ENCODE results near the gene PRG2. TPM values are rescaled to one million over a fixed set of nuclear protein-coding genes. Genes with fewer than 3 reads are reported as not detected.
"Not testable (repeated sequence)": the region's sequence is repeated elsewhere in the genome, so short reads cannot be mapped to it uniquely, and the experiment has no call there.

The PRG2 gene
- total RNA-seq, 1 experiment from 2014 or later: not detected

DNA sequence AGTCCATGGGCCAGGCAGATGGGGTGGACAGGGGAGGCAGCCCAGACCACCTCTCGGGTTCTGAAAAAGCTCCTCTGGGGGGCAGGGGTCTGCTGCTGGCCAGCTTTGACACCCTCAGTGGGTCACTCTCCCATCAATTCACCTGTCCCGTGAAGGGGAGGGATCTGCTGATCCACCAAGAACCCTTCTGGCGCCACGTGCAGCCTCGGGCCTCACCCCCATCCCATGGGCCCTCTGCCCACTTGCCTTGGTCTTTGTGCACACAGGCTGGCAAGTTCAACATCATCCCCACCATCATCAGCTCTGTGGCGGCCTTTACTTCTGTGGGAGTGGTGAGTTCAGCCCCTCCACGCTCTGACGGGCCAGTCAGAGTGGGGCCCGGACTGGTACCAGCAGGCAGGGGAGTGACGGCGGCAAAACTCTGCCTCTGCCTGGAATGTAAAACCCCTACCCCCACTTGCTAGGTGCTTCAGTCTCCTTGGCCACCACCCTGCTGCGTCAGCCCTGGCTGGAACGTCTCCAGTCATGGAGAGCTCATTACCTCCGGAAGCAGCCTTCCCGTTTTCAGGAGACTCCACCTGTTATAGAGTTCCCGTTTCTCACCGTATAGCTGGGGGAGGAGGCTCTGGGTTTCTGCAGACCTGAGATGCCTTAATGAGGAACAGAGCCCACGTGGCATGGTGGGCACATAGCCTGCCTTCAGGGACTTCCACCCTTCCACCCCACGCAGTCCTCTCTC, 22.2 kb downstream of the PRG2 start:
- DNase-seq (ENCODE audit: low read depth): peak; percentile 77

DNA sequence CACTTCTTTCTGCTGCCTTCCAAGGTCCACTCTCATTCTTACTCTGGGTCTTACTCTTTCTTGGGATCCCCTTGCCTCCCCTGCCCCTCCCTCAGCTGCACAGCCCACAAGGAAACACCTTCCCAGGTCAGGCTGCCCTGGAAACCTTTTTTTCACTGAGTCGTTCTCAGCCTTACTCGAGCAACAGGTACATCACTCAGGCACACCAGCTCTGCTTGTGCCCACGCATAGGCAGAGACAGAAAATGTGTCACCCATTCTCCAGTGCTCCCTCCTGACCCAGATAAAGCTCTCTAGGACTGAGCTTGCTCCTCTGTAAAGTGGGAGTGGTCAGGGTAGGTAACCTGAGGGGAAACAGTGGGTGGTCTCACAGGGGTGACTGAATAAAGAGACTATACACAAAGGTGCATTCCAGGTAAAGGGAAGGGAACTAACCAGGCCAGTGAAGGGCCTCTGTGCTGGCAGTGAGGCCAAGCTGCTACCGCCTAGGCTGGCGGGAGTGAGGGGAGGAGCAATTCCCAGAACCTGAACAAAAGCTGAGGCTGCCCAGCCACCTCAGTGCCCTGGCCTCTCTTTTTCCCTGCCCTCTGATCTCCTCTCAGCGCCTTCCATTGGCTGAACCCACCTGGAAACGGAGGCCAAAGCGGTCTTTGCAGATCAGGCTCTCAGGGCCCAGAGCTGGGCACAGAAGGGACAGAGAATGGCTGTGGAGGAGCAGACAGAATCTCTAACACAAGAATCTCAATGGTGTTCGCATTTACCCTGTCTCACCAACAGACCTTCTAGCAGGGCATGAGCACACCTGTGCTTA, 25.4 kb downstream of the PRG2 start:
- no peak for DNase-seq (ENCODE audit: low read depth)

DNA sequence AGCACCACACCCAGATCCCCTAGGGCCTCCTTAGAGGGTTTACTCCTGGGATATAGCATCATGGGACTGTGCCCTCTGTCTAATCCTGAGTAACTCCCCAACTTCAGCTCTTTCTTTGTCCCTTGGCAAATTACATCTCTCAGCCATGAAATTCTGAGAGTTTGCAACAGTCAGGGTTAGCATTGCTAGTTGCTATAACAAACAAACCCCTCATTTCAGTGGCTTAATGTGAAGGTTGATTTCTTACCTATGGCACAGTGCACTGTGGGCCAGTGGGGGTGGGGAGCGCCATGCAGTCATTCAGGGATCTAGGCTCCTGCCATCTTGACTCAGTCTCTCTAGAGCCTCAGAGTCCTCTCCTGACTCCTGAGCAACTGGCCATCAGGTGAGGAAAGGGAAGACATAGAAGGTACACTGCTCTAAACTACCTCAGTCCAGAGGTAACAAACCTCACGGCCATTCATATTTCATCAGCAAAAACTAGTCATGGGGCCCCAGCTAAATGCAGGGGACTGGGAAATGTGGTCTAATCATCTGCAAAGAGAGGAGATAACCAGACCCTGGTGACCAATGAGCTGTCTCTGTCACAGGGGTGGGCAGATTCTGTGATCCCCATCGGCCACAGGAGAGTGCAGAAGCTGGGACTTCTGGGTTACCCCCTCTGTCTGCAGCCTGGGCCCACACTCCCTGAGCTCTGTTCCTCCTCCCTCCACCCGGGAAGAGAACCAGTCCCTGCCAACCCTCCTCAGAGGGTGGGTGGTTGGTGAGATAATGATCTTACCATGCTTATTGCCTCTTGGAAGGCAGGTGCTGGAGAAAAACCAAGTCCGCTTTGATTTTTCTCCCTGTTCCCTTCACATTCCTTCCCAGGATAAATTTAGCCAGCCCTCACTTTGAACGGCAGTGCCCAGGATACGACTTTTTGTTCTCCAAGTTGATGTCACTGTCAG, 27.0 kb downstream of the PRG2 start:
- DNase-seq (ENCODE audit: low read depth): no peak

DNA sequence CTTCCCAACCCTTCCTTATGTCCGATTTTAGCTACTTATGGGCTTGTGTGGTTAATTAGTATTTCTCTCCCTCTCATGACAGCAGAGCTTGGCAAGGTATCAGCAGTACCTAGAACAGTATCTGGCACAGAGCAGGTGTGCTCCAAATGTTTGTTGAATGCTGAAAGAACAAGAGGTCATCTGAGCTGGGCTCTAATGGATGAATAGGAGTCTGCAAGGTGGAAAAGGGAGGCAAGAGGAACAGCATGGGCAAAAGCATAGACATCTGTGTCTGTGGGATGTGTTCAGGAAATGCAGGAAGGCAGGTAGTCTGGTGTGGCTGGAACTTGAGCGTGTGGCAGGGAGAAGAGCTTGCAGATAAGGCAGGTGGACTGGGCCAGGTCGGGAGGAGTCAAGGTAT, 28.5 kb downstream of the PRG2 start:
- DNase-seq (ENCODE audit: low read depth): no peak

DNA sequence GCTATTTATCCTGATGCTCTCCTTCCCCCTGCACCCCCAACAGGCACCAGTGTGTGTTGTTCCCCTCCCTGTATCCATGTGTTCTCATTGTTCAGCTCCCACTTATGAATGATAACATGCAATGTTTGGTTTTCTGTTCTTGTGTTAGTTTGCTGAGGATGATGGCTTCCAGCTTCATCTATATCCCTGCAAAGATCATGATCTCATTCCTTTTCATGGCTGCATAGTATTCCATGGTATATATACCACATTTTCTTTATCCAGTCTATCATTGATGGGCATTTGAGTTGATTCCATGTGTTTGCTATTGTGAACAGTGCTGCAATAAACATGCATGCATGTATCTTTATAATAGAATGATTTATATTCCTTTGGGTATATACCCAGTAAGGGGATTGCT, 29.0 kb downstream of the PRG2 start:
- DNase-seq (ENCODE audit: low read depth): not testable (repeated sequence)

DNA sequence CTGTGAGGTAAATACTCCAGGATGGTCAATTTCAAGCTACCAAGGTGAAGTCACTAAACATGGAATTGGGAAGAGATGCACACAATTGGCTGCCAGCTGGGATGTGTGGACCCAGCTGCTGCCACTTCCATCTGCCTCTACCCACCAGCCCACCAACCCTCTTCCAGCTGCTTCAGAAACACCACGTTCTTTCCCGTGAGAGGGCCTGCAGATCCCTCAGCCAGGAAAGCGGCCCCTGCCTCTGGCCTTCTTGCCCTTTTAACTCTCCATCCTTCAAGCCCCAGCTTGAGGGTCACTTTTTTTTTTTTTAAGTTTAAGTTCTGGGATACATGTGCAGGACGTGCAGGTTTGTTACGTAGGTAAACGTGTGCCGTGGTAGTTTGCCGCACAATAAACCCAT, 29.5 kb downstream of the PRG2 start:
- no peak for DNase-seq (ENCODE audit: low read depth)

DNA sequence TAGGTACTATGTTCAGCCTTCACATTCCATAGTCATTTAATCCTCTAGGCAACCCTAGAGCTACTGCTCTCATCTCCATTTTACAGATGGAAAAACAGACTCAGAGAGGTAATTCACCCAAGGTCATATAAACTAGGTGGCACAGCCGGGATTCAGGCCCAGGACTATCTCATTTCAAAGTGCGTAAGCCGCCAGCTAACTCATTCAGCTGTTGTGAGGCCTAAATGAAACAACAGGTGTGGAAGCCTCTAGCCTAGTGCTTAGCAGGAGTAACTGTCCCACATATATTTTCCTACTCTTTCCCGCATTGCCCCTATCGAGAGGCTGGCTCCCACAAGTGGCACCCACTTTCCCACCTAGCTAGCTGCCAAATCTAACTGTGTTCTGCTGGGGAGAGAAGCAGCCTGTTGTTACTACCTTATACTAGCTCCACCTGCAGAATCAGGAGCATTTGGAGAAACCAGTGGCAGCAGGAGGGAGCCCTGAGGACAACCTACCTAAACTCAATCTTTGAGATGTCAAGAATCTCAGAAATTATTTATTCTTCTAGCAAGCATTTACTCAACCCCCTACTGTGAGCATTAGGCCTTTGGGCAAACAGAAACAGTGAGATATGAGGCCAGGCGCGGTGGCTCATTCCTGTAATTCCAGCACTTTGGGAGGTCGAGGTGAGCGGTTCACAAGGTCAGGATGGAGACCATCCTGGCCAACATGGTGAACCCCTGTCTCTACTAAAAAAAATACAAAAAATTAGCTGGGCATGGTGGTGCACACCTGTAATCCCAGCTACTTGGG, 30.4 kb downstream of the PRG2 start:
- DNase-seq (ENCODE audit: low read depth): peak; percentile 29

DNA sequence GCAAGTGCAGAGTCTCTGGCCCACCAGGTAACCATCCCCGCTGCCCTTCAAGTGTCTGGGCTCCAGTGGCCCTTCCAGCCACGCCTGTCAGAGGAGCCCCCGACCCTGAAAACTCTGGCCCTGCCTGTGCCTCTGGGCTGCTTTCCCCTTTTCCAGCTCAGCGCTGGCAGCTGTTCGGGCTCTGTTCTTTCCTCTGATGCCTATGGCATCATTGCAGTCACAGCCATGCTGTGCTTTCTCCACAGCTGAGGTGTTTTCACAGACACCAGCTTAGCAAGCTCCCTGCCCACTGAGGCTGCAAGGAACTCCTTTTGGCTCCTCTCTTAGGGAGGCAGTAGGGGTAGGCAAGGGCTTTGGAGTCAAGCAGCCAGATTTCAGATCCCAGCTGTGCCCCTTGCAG, 31.1 kb downstream of the PRG2 start:
- DNase-seq (ENCODE audit: low read depth): no peak

DNA sequence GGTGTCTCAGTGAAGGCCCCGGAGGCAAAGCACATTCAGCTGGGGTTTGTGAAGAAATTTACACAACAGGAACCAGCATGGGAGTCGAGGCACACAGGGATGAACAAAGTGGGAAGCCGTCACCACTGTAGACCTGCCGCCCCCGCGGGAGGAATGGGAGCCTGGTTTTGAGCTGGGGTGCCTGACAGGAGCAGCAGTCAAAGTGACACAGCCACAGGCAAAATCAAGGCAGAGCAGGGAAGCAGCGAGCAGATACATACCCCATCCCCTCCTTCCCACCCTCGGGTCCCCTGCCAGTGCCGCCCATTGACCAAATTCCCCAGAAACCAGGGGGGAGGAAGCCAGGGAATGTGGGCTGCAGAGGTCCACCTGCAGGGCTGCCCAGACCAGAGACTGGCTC, 31.5 kb downstream of the PRG2 start:
- no peak for DNase-seq (ENCODE audit: low read depth)

DNA sequence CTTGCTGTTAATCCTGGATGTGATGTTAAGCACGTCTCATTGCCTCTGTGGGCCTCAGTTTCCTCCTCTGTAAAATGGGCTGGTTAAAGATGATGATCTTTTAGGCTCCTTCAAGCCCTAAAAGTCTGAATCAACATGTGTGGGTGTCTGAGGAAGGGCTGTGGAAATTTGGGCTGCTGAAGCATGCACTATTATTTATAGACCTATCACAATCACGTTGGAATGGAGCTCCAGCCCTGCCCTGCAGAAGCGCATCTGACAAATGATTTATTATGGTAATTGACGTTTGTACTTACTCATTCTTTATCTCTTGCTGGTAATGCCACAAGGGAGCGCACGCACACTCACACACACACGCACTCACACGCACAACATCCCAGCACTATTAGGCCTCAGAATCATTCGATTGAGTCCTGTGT, 31.9 kb downstream of the PRG2 start:
- DNase-seq (ENCODE audit: low read depth): no peak

DNA sequence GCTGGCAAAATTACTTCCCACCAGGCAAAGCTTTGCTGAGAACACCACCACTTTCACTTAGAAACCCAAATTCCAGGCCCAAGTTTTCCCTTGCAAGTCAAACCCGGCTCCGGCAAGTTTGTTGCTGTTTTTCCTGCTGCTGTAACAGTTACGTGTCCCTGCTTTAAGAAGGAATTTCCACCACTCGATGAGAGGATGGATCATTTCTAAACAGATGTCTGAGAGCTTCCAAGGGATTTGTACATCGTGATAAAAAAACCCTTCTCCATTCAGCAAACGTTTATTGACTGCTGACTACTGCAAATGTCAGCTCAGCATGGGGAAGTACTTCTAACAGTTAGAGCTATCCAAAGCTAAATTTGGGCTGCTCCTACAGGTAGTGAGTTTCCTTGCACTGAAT, 32.6 kb downstream of the PRG2 start:
- no peak for DNase-seq (ENCODE audit: low read depth)

DNA sequence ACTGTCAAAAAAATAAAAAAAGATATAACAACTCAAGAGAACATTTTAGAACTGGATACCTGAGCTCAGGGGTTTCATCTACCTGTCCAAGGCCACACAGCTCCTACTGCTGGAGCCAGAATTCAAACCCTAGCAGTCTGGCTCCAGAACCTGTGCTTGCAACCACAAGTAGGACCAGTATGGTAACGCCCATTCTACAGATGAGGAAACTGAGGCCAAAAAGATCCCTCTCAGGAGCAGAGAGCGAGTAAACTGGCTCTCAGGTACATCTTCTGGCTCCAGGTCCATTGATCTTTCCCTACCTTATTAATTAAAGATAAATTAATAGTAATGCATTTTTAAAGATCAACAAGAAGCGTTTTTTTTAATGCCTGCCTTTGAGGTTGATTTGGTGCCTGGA, 33.1 kb downstream of the PRG2 start:
- no peak for DNase-seq (ENCODE audit: low read depth)

DNA sequence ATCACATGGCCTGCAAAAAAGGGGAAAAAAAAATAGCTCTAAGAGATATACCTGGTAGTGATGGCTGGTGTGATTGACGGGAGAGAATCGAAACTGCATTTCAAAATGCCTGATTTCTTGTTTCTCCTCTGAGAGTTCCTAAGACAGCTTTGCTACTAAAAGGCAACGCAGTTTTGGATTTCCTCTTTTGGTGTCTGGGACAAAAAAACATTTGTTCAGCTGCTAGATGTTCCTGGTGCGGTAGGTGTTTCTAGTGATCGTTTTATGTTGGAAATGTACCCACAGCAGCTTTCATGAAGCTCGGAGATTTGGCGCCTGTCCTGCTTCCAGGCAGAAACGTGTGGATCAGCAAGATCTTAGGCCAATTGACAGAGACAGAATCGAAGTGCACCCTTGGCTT, 34.2 kb downstream of the PRG2 start:
- DNase-seq (ENCODE audit: low read depth): no peak

DNA sequence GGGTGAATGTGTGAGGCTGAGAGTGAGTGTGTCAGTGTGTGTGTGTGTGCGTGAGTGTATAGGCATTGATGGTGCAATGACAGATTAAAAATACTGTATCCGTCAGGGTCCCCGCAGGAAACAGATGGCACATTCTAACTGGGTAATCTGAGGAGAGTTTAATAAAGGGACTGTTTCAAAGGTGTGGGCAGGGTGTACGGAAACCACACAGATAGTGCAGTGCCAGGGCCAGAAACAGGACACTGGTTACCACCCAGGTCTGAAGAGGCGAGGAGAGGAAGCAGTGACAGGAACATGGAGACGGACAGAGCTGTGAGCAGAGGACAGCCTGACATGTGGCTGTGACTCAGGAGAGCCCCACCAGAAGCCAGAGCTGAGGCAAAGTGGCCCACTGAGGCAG, 35.8 kb downstream of the PRG2 start:
- DNase-seq (ENCODE audit: low read depth): no peak

DNA sequence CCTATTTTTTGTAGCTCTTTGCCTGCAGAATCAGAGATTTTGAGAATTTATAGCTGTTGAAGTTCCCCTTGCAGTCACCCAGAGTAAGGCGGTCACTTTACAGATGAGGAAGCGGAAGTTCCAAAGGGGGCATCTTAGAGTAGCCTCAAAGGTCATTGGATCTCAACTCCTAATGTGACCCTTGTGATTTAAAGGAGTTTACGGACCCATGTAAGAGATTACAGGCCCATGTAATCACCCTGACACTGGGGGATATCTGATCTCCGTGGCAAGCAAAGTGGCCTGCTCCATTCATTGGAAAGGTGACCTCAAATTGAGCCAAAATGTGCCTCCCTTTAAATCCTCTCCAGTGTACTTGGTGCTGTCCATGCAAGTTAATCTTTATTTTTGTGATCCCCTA, 36.6 kb downstream of the PRG2 start:
- DNase-seq (ENCODE audit: low read depth): no peak

DNA sequence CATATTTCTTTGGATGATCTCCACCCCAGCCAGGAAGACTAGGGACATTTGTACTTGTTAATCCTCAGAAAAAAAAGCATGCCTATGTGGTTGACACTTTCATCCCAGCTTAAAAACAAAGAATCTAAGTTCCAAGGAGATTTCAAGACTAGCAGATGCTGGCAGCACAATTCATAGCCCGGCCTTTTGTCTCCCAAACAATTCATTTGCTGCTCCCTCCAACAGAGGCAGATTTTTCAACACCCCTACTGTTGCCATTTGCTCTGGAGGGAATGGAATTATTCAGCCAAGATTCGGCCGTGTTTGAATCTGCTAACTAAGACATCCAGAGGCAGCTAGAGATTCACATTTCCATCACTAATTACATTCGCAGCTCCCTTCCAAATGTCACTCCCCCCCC, 37.0 kb downstream of the PRG2 start:
- no peak for DNase-seq (ENCODE audit: low read depth)

DNA sequence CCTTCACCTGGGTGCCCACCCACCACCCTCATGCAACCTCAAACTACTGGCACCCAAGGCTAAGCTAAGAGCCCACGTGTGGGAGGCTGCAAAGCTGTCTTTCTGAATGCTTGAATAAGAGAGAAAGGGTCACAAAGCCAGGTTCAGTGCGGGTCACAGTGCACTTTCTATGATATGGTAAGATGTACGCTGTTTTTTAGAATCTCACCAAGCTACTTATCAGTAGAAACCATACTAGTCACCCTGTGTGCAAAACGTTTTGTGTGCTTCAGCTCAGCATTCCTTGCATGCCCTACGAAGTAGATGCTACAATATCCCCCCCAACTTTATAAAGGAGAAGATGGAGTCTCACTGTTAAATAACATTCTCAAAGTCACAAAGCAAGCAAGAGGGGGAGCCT, 37.4 kb downstream of the PRG2 start:
- no peak for DNase-seq (ENCODE audit: low read depth)

DNA sequence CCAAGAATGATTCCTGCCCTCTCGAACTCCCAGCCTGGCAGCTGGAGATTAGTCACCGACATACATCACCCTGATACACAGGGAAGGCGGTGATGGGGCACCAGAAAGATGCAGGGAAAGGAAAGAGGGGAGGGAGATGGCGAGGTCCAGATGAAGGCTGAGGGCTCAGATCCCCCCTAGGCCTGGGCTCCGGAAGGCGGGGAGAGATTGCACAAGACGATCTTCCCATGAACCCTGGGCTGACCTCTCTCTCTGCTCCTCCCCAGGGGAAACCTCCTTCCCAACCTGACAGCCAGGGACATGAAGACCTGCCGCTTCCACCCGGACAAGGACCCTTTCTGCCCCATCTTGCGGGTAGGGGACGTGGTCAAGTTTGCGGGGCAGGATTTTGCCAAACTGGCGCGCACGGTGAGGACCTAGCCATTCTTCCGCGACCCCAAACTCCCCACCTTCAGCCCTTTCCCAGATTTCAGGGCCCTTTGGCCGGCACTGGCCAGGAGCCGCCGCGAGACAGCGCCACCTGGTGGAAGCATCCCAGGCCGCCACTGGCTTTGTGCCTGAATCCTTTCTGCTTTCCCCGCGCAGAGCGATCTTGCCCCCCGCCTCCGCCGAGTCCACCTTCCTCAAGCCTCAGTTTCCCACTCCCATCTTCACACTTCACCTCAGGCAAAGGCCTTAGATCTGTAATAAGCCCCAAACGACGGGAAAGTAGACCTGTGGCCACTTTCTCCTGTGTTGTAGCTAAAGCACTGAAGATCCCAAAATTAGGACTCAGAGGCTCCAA, 40.8 kb downstream of the PRG2 start:
- peak; percentile 75 for DNase-seq (ENCODE audit: low read depth)

DNA sequence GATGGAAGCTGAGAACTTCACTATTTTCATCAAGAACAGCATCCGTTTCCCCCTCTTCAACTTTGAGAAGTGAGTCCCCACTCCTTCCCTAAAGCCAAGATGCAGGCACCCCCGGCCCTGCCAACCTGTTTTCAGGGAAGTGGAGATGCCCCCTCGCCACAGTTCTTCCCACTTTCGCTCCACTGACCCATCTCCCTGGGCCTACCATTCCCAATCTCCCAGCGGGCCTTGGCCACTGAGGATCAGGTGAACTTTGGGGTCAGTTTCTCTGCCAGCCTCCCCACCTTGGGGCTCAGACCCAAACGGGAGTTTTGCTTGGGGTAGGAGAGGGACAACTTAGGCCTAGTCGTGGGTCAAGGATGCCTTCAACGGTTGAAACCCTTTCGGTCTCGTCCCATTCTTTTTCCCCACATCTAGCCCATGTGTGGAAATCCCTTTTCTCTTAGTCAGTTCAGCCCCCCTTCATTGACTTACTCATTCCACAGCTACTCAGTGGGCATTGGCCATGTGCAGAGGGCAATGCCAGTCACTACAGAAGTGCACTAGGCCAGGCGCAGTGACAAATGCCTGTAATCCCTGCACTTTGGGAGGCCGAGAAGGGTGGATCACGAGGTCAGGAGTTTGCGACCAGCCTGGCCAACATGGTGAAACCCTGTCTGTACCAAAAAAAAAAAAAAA, 41.7 kb downstream of the PRG2 start:
- peak; percentile 29 for DNase-seq (ENCODE audit: low read depth)

DNA sequence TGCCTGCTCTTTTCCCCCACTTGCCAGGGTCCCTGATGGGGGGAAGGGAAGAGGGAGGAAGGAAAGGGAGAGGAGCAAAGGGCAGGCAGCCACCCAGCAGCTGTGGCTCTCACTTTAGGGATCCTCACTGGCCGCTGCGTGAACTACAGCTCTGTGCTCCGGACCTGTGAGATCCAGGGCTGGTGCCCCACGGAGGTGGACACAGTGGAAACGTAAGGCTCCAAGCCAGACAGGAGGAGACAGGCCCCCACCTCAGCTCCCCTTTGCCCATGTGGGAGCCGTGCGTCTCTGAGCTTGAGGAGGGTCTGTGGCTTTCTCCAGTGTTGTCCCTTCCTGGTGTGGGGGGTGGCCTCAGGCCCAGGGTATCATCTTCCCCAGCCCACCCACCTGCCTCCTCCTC, 42.4 kb downstream of the PRG2 start:
- no peak for DNase-seq (ENCODE audit: low read depth)
